Dermis microvascular lymphatic vessel endothelial cell (primary cell): ENCODE data around the gene LRRC8C. TPM values are rescaled to one million over a fixed set of nuclear protein-coding genes. Genes with fewer than 3 reads are reported as not detected.

Experiments
- DNase-seq, 2 donors: peaks; one replicate each; pipeline versions ENCODE4 v3.0.0 to v3.0.0-alpha.2; 2010; ENCODE audit warnings: low read depth in 2 of 2
- total RNA-seq: library from RNA; depleted of rRNA; stranded (reverse); fragments of >200 nt; gene quantifications from 2 replicates; pipeline ENCODE4 v1.2.1, GENCODE V29; 2014

Gene LRRC8C
- total RNA-seq, 1 donor from 2014 or later = 13.7 TPM

DNA sequence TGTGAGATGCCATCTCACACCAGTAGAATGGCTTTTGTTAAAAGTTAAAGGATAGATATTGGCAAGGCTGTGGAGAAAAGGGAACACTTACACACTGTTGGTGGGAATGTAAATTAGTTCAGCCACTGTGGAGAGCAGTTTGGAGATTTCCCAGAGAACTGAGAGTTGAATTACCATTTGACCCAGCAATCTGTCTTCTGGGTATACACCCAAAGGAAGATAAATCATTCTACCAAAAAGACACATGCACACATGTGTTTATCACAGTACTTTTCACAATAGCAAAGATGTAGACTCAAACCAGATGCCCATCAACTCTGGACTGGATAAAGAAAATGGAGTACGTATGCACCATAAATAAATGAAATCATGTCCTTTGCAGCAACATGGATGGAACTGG lies 99.3 kb downstream of the LRRC8C start:
- DNase-seq = no peak

DNA sequence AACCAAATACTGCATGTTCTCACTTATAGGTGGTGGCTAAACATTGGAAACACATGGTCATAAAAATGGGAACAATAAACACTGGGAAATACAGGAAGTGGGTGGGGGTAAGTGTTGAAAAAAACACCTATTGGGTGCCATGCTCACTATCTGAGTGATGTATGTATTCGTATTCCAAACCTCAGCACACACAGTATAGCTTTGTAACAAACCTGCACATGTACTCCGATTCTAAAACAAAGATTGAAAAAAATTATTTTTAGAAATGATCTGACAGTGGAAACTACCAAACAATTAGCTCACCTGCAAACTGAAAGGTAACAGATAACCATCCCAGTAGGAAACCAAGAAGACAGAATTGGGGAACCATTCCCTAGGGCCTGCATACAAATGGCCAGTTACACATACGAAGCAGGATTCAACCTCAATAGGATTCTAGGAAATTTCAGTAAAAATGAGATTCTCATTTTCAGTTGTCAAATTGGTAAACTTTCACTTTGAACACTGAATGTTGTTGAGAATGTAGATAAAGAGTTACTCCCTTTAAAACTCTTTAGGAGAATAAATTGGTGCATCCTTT lies 99.8 kb downstream of the LRRC8C start:
- no peak for DNase-seq

DNA sequence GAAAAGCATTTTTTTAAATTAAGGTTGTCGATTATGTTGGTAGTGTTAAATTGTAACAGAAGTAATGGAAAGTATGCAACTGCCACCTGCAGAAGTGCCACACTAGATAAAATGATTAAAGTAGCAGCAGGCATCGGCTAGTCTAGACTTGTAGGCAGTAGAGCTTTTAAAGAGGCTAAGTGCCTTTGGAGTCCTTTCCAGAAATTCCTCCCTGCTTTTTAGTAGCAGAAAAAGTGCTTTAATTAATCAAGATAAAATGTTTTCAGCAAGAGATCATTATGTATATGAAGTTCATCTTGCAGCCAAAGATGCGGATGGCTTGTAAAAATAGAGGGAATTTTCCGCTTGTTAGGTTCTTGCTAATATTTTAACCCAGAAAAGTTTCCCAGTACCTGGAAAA lies 100.8 kb downstream of the LRRC8C start:
- no peak for DNase-seq

DNA sequence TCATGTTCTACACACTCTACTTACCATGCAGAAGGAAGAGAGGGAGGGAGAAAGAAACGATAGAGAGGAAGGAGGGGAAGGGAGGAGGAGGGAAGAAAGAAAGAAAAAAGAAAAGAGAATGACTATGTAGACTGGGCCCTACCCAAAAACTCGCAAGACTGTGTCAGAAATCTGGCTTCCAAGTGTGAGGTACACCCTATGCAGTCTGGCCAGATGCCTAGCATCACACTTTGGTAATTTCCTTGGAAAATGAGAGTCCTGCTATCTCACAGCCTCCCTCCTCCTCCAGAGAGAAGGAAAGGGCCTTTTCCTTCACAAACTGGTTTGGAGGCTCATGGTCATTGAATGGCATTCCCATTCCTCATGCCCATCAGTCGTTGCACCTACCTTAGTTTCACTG lies 101.5 kb downstream of the LRRC8C start:
- DNase-seq = no peak

DNA sequence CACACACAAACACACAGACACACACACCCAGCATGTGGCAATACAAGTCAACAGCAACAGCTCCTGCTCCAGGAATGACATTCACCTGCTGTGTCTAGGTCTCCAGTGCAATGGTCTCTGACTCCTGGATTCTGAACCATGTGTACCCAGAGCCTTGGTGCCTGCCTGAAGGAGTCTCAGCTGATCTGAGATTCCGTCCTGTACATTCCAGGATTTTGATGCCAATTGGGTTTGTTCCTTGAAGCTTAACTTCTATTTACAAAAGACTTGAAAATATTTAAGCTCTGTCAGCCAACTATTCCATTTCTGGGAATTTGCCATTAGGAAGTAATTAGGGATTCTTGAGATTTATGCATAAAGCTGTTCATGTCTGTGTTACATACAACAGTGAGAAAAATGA lies 102.6 kb downstream of the LRRC8C start:
- no peak for DNase-seq

DNA sequence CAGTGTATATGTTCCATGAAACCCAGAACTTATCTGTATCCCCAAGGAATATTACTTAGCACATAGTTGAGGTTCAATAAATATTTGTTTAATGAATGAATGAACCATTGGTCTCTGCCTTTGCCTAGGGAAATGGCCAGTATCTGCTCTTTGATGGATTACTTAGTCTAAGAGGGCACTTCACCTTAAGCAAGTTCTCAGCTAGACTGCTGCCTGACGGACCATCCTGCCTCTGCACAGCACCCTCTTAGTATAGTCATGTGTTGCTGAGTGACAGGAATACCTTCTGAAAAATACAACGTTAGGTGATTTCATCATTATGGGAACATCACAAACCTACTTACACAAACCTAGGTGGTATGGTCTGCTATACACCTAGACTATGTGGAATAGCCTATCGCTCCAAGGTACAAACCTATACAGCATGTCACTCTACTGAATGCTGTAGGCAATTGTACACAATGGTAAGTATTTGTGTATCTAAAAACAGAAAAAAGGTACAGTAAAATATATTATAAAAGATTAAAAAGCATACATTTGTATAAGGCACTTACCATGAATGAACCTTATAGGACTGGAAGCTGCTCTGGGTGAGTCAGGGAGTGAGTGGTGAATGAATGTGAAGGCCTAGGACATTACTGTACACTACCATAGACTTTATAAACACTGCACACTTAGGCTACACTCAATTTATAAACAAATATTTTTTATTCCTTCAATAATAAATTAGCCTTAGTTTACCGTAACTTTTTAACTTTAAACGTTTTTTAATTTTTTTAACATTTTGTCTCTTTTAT lies 104.2 kb downstream of the LRRC8C start:
- DNase-seq = no peak

DNA sequence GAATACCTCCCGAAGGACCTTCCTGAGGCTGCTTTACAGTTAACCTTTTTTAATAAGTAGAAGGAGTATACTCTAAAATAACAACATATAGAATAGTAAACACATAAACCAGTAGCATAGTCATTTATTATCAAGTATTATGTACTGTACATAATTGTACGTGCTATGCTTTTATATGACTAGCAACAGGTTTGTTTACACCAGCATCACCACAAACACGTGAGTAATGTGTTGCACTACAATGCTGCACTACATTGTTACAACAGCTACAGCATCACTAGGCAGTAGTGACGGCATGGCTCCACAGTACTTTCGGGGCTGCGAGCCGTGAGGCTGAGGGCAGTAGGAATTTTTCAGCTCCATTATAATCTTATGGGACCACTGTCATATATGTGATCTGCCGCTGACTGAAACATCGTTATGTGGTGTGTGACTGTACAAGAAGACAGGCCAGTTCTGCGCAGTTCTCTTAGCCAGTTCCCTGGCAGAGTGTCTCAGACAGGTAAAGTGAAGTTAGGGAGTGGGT lies 105.1 kb downstream of the LRRC8C start:
- DNase-seq = no peak

- no peak for DNase-seq
Observed at GRCh38 chr1:89739013-89739843, 106.3 kb downstream of the LRRC8C start.

DNA sequence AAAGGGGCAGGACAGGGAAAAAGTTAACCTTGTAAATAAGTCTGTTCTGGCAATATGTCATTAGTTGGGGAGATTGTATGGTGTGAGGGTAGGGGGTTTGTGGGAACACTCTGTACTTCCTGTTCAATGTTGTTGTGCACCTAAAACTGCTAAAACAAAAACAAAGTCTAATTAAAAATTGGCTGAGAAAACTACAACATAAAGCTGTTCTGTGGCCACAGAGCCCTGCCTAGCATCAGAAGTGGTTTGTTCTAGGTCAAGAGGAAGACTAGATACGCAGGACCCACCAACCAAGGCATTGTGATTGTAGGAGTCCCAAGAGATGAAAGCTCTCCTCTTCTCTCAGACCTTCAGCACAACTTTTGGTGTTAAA lies 106.9 kb downstream of the LRRC8C start:
- no peak for DNase-seq

GRCh38 chr1:89743788-89744187 lies 110.9 kb downstream of the LRRC8C start:
- no peak for DNase-seq

DNA sequence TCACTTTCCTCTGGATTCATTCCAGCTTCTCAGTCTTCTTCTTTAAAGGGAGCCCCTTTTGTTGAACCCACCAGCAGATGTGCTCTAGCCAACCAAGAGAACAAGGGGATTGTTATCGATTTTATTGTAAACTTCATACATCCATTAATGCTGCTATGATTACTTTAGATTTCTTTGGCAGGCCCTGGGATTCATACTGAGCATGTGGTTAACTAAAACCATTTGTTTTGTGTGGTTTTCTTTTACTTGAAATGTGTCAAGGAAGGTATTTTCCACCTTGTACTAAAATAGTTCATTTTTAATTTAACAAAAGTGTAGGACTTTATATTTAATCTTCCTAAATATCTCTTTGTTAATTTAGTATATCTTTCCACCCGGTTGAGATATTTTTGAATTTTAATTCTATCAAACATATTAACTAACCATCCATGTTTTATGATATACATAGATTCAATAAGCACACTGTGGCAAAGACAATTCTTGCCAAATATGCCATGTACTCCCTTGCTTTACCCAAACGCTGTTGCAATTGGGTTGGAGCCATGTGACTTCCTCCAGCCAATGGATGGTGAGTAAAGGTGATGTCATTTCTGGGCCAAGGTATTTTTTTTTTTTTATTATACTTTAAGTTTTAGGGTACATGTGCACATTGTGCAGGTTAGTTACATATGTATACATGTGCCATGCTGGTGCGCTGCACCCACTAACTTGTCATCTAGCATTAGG lies 113.7 kb downstream of the LRRC8C start:
- no peak for DNase-seq

DNA sequence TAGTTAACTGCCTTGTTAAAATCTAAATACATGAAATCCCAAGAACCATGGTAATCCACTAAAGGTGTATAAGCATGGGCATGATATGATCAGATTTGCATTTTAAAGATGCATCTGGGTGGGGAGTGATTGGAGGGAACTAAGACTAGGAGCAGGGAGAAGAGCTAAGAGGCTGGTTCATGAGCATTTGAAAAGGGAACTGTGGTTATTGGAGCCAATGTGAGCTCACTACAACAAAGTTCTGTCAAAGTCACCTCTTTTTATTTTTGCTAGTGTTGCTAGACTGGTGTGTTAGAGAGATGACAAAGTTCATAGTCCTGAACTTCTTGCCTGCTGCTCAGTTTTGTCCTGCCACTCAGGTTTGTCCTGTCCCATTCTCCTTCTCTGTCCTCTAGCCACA lies 120.8 kb downstream of the LRRC8C start:
- DNase-seq = no peak

- no peak for DNase-seq
Observed at GRCh38 chr1:89754518-89754917, 121.6 kb downstream of the LRRC8C start.

DNA sequence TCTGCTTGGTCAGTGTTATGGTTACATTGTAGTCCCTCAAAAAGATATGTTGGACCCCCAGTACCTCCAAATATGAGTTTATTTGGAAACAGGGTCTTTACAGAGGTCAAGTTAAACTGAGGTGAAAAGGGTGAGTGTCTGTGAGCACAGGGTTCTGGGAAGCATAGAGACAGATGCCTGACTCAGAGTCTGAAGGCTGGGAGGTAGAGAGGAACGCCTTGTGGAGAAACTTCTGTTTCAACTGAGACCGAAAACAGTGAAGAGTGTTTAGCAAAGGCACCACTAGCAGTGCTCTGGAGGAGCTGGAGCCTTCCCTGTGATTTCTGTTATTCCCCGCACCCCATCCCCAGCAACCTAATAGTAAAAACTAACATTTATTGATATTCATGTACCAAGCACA lies 122.7 kb downstream of the LRRC8C start:
- no peak for DNase-seq

DNA sequence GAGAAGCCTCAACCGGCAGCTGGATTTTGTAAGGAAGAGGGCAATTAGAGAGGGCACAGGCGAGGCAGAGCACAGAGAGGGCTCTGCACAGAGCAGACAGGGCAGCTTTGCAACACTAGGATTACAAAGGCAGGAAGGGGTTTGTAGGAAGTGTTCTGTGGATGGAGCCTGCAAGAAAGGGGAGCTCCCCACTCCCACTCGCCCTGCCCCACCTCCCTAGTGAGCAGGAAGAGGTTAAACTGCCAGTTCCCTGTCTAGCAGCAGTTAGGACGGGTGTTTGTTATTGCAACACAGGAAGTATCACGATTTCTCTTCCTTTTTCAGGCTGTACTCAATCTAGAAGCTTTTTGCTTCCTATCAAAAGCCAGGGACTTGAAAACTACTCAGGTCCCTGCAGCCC lies 124.6 kb downstream of the LRRC8C start:
- peak; percentile 17 to 81 for DNase-seq

- DNase-seq = no peak
Observed at GRCh38 chr1:89758156-89758555, 125.2 kb downstream of the LRRC8C start.

DNA sequence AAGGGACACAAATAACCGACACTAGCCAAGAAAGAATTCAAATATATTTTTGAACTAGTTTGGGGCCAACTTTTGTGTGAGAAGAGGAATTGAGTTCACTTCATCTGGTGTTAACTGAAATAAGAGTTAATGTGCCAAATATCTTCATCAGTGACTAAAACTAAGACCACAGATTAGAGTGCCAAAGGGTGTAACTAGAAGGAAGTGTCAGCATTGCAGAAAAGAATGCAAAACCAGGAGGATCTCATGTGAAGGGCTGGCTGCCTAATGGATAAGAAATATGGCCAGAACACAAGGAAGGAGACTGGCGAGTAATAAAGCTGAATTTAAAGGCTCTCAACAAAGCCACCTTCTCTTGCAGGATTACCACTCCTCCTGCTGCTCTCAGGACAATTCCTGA lies 126.1 kb downstream of the LRRC8C start:
- DNase-seq = no peak

- DNase-seq = peak in 1 of 2 donors; percentile 42
Observed at GRCh38 chr1:89760496-89760895, 127.6 kb downstream of the LRRC8C start.

DNA sequence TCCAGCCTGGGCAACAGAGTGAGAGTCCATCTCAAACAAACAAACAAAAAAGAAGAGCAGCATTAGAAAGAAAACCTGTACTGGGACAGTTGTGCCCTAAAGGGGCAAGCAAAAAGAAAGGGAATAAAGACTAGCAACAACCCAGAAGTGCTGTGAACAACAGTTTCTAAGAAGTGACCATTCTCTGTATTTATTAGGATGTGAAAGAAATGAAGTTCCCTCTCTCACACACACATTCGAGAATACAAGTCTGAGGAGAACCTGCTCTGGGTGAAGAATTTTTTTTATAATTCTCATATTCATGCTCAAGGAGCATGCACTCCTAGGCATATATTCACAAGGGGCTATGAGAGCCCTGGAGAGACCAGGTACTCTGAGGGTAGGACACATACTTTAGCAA lies 128.4 kb downstream of the LRRC8C start:
- no peak for DNase-seq

DNA sequence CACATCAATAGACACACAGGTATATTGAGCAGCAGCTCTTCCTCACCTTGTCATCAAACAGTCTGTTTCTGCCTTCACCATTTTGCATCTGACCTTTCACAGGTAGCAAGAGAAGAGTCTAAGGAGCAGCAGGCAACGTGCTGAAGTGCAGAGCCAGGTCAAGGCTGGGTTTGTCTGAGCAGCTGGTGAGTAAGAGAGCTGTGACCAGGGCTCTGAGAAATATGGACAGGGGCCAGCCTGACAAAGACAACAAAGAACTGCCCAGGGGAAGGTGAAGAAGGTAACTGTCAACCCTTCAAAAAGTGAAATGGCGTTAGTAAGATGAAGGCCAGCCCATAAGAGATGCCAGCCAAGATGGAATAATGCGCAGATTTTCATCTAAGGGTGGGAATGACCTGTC lies 129.0 kb downstream of the LRRC8C start:
- DNase-seq = peak in 1 of 2 donors; percentile 67

- no peak for DNase-seq
Observed at GRCh38 chr1:89762386-89762778, 129.5 kb downstream of the LRRC8C start.
